B cell (primary cell): ENCODE data around the gene ZFAND5. TPM values are rescaled to one million over a fixed set of nuclear protein-coding genes. Genes with fewer than 3 reads are reported as not detected.

Experiments used
- ATAC-seq: fragments of 200-7000 bp; cut with Tn5 transposase; one replicate; pipeline ENCODE4 v1.10.0; 2021; ENCODE audit warnings: low read depth, mild to moderate bottlenecking, moderate number of reproducible peaks, moderate library complexity
- CTCF ChIA-PET: fragments of 350-600 bp; sonication (Branson Sonifier 250); formaldehyde crosslinking; loops from one replicate; lab custom pipeline; 2021; ENCODE audit warnings: antibody characterized with exemption, inconsistent platforms; lab: Charles Lee
- POLR2A ChIA-PET: fragments of 350-600 bp; sonication (Branson Sonifier 250); formaldehyde crosslinking; loops from one replicate; lab custom pipeline; 2021; ENCODE audit warnings: antibody characterized with exemption; lab: Charles Lee
- DNase-seq: peaks from one replicate; pipeline ENCODE4 v3.0.0; 2013
- H2AFZ ChIP-seq: 2 replicates; pipeline ENCODE4 v1.6.1; 2012; ENCODE audit warnings: mild to moderate bottlenecking, low read depth, low read length; ENCODE audit not compliant: insufficient read depth, poor library complexity, severe bottlenecking
- H3K27ac ChIP-seq, 2 donors: 1 replicate in 1 of 2; 2 replicates in 1 of 2; pipeline ENCODE4 v1.5.1; 2012 to 2013; ENCODE audit warnings: low read length in 2 of 2, mild to moderate bottlenecking in 2 of 2, moderate library complexity in 1 of 2
- H3K27me3 ChIP-seq, 4 experiments: fragments of 200-600 bp in 1 of 4; sonication (generic) in 1 of 4; replicated peaks in 1 of 4; 1 replicate in 2 of 4; 2 replicates in 2 of 4; pipeline versions ENCODE4 v1.6.1 to v1.7.0; 2013 to 2016; ENCODE audit warnings: low read length in 3 of 4, mild to moderate bottlenecking in 2 of 4, mixed read lengths in 1 of 4, moderate library complexity in 1 of 4; ENCODE audit not compliant: insufficient read depth in 4 of 4, control insufficient read depth in 3 of 4; ENCODE audit errors: control extremely low read depth in 1 of 4
- H3K36me3 ChIP-seq, 2 experiments: replicated peaks in 1 of 2; 1 replicate in 1 of 2; 2 replicates in 1 of 2; pipeline versions ENCODE4 v1.6.1 to v1.7.1; 2013; ENCODE audit warnings: low read length in 1 of 2; ENCODE audit not compliant: insufficient read depth in 2 of 2, control insufficient read depth in 1 of 2; ENCODE audit errors: control extremely low read depth in 1 of 2, extremely low read depth in 1 of 2
- H3K4me1 ChIP-seq, 2 donors: fragments of 200-600 bp in 1 of 2; sonication (generic) in 1 of 2; 1 replicate in 1 of 2; 2 replicates in 1 of 2; pipeline versions ENCODE4 v1.5.1 to v1.6.1; 2013 to 2017; ENCODE audit warnings: low read length in 2 of 2; ENCODE audit not compliant: control insufficient read depth in 2 of 2, insufficient read depth in 2 of 2
- H3K4me2 ChIP-seq: replicated peaks from 2 replicates; pipeline ENCODE3; 2012; ENCODE audit warnings: mild to moderate bottlenecking, low read depth, low read length; ENCODE audit not compliant: poor library complexity, severe bottlenecking
- H3K4me3 ChIP-seq, 5 experiments: fragments of 200-600 bp in 1 of 5; sonication (generic) in 1 of 5; 1 replicate in 3 of 5; 2 replicates in 2 of 5; pipeline versions ENCODE4 v1.5.1 to v1.7.0; 2011 to 2016; ENCODE audit warnings: low read length in 4 of 5, mild to moderate bottlenecking in 4 of 5, low read depth in 2 of 5, control low read depth in 1 of 5, moderate library complexity in 1 of 5; ENCODE audit not compliant: insufficient read depth in 1 of 5; ENCODE audit errors: control extremely low read depth in 1 of 5, extremely low read depth in 1 of 5
- H3K79me2 ChIP-seq: fragments of 200-600 bp; sonication (generic); one replicate; pipeline ENCODE4 v1.6.0; 2016; ENCODE audit warnings: low read length; ENCODE audit not compliant: control insufficient read depth, insufficient read depth
- H3K9ac ChIP-seq: fragments of 200-600 bp; sonication (generic); 2 replicates; pipeline ENCODE4 v1.6.1; 2017; ENCODE audit warnings: mild to moderate bottlenecking, low read length, moderate library complexity
- H3K9me3 ChIP-seq, 3 donors: one replicate each; pipeline versions ENCODE4 v1.6.1 to v1.7.1; 2013; ENCODE audit warnings: low read length in 2 of 3; ENCODE audit not compliant: control insufficient read depth in 2 of 3, insufficient read depth in 1 of 3; ENCODE audit errors: control extremely low read depth in 1 of 3
- H4K20me1 ChIP-seq: 2 replicates; pipeline ENCODE4 v1.6.0; 2012; ENCODE audit warnings: mild to moderate bottlenecking, low read length; ENCODE audit not compliant: insufficient read depth, control insufficient read depth, poor library complexity, severe bottlenecking
- H3K27ac Mint-ChIP-seq: one replicate; pipeline ENCODE4 v1.8.0; 2021; ENCODE audit warnings: mixed read lengths
- H3K27me3 Mint-ChIP-seq: one replicate; pipeline ENCODE4 v1.8.0; 2021; ENCODE audit warnings: mixed read lengths
- H3K4me1 Mint-ChIP-seq: one replicate; pipeline ENCODE4 v1.8.0; 2021; ENCODE audit warnings: mixed read lengths
- H3K4me3 Mint-ChIP-seq: one replicate; pipeline ENCODE4 v1.8.0; 2021; ENCODE audit warnings: mixed read lengths
- H3K9me3 Mint-ChIP-seq: one replicate; pipeline ENCODE4 v1.8.0; 2022; ENCODE audit warnings: mixed read lengths; ENCODE audit not compliant: insufficient read depth
- CTCF ChIP-seq: fragments of 200-600 bp; IDR thresholded peaks from one replicate; pipeline ENCODE4 v1.8.0; 2022; ENCODE audit warnings: antibody characterized with exemption, mild to moderate bottlenecking
- EZH2 ChIP-seq: IDR thresholded peaks from 2 replicates; pipeline ENCODE4 v1.6.1; 2012; ENCODE audit warnings: borderline replicate concordance, low read depth, mild to moderate bottlenecking, moderate library complexity, low read length; ENCODE audit not compliant: insufficient read depth, poor library complexity, severe bottlenecking
- WGBS: methylation state at CpG from one replicate; pipeline ENCODE4 v1.1.5; 2013; ENCODE audit warnings: missing lambda C conversion rate; ENCODE audit not compliant: insufficient coverage; 5-methylcytosine and 5-hydroxymethylcytosine counted together
- intact Hi-C: fragments of 100-400 bp; cut with micrococcal nuclease; formaldehyde crosslinking; loops from one replicate; pipeline ENCODE4 v1.10.0; 2022
- polyA plus RNA-seq: library from polyadenylated mRNA; depleted of rRNA; stranded (reverse); fragments of >200 nt; gene quantifications from 2 replicates; pipeline ENCODE4 v1.2.3, GENCODE V29; 2012
- total RNA-seq, 2 donors: library from RNA; stranded (reverse); fragments of 120-200 nt in 1 of 2; gene quantifications; 1 replicate in 1 of 2; 2 replicates in 1 of 2; pipeline versions ENCODE4 v1.2.3 to v1.2.4, GENCODE V29; 2013 to 2022

Gene ZFAND5
- total and polyA plus RNA-seq, 2 donors (not counting 1 experiment from before 2014, with no cell fraction given) = 95.3 to 162 TPM

GRCh38 chr9:72386186-72386585, 21.2 kb upstream of the ZFAND5 start:
- Mint-ChIP-seq H3K4me1 (peaks cover 4% of the 10 kb centered on the region), H3K9me3 (no peaks in the 10 kb centered on the region)

More at GRCh38 chr9:72386186-72386585, 21.2 kb upstream of the ZFAND5 start:
- no CpG with 5 or more reads among the region's 1 CpG for WGBS
- no peaks in the 10 kb centered on the region for H3K4me1 ChIP-seq
- no peak overlapping the region for H3K4me2 ChIP-seq
- no peaks in the 10 kb centered on the region for H3K9me3 ChIP-seq
- Mint-ChIP-seq H3K27ac (no peak overlapping the region), H3K27me3 (peaks cover 9% of the 10 kb centered on the region), H3K4me3 (no peak overlapping the region)
- TF ChIP-seq EZH2 = no peak
- no peak for TF ChIP-seq CTCF
- H3K36me3 ChIP-seq = no peaks in the 10 kb centered on the region
- no peaks in the 10 kb centered on the region for H3K79me2 ChIP-seq
- no peak for DNase-seq
- H3K27me3 ChIP-seq = no peaks in the 10 kb centered on the region
- no peak overlapping the region for H3K4me3 ChIP-seq
- ChIA-PET POLR2A (no interaction called here), CTCF (no interaction called here)
- no peak for ATAC-seq
- intact Hi-C loops = no loop called here
- no peaks in the 10 kb centered on the region for H4K20me1 ChIP-seq
- no peak overlapping the region for H3K27ac ChIP-seq
- H3K9ac ChIP-seq = no peak overlapping the region
- H2AFZ ChIP-seq = no peak overlapping the region
